Measurements from ENCODE around the gene RCOR2.
A peak's percentile ranks its signal among the peaks of the same experiment; 100 is the strongest.
"Not testable (repeated sequence)": the region's sequence is repeated elsewhere in the genome, so short reads cannot be mapped to it uniquely, and the experiment has no call there.

The RCOR2 gene

GRCh38 chr11:63875506-63876065 lies 41.4 kb downstream of the RCOR2 start:
- no peak for DNase-seq

DNA sequence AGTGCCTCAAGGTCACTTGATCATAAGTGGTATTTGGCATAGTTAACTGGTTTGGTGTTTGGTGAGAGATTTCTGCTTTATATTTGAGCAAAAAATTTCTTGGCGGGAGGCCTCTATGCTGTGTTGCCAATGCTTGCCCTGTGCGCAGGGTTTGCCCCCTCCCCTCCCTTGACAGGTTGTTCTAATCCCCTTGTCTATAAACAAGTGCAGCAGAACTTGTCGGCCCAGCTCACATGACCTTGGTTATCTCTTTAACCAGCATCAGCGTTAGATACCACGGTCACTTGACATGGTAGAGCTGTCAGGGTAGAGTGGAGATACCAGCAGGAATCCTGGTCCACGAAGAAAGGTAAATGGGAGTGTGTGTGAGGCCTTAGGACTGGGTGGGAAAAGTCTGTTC lies 42.5 kb downstream of the RCOR2 start:
- DNase-seq, result no peak

- no peak for DNase-seq
Measured at GRCh38 chr11:63873311-63873710, 43.7 kb downstream of the RCOR2 start.

DNA sequence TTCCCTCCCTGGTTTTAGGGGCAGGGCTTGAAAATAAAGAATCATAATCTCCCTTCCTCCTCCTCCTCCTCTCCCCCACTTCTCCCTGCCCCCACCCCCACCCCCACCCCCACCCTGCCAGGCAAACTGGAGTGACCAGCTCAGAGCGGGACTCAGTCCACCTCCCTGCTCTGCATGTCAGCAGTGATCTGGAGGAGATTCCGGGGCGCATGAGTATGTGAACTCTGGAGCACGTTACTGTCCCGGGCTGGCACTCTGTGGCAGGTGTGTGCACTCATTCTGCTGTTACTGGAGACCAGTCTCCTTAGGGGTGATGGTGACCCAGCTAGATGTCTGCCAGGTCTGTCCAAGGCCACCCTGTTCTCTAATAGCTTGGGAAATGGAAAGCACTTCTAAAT lies 44.2 kb downstream of the RCOR2 start:
- no peak for DNase-seq

DNA sequence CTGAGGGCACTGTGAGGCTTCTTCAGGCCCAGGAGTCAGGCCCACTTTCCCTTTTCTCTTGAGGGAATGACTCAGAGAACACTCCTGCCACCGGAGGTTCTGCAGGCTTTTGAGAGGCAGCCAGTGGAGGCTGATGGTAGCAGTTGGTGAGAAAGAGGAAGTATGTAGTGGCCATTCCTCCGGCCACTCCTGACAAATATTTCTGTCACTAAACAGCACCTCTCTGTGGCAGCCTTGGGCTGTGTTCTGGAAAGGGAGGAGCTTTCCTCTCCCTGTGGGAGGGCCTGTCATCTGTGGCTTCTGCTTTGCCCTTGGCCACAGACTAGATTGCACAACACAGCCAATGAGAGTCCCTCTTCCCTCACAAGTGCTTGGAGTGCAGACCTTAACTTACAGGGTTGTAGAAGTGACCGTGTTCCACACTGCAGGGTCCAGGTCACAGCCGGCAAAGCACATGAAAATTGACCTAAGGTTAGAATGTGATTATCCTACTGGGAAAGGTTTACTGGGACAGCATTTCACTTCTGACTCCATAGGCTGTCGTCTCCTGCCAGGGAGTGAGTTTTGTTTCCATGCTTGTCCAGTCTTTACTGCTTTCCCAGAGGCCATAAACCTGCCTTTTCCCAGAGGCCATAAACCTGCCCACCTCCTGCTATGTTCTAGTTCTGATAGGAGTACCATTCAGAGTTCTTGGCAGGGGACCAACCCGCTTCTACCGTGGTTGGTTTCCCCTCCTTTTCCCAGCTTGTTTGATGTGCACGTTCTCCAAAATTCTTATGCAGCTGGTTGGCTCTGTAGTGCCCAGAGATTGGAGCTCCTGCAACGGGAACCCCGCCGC lies 44.8 kb downstream of the RCOR2 start:
- peak; percentile 66 for DNase-seq

- DNase-seq, result no peak
Measured at GRCh38 chr11:63870351-63871140, 46.4 kb downstream of the RCOR2 start.

- DNase-seq, result no peak
Measured at GRCh38 chr11:63869683-63870082, 47.3 kb downstream of the RCOR2 start.

GRCh38 chr11:63869171-63869591 lies 47.8 kb downstream of the RCOR2 start:
- DNase-seq, result no peak

- DNase-seq, result no peak
Measured at GRCh38 chr11:63868399-63869064, 48.4 kb downstream of the RCOR2 start.

DNA sequence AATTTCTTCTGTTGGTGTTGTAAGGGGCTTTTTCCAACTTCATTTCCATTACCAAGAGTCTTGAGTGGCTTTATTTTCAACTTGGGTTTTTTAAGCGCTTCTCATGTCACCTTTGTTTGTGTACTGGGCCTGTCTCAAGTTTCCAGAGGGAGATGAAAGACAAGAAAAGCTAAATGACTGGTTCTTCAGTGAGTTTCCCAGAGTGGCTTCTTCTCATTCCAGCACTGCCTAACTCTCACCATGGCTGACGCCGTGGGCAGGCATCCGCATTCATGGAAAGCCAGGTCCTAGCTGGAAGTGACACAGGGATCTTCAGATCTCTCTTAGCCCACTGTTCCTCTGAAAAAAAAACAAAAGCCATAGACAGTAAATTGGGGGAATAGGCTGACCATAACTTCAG lies 49.5 kb downstream of the RCOR2 start:
- no peak for DNase-seq

DNA sequence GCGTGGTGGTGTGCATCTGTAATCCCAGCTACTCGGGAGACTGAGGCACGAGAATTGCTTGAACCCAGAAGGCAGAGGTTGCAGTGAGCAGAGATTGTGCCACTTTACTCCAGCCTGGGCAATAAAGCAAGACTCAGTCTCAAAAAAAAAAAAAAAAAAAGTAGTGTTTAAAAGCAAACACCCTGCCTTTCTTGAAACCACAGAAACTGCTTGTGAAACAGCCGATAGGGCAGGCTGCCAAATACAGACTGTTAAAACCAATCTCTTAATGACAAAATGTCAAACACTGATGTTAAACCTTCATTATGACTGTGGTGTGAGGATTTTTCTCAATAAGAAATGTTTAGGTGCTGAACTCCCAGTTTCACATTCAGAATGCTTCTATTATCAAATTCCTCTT lies 50.8 kb downstream of the RCOR2 start:
- no peak for DNase-seq

DNA sequence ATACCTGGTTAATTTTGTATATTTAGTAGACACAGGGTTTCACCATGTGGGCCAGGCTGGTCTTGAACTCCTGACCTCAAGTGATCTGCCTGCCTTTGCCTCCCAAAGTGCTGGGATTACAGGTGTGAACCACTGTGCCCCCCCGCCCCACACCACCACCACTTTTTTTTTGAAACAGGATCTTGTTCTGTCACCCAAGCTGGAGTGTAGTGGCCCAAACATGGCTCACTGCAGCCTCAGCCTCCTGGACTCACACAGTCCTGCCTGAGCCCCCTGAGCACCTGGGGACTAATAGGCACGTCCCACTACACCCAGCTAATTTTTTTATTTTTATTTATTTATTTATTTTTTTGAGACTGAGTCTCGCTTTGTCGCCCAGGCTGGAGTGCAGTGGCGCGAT lies 53.3 kb downstream of the RCOR2 start:
- DNase-seq, result not testable (repeated sequence)

- DNase-seq, result peak; percentile 40
Measured at GRCh38 chr11:63862923-63863322, 54.0 kb downstream of the RCOR2 start.

Data from NCI-H774 (cell line).